ENCODE data around the gene NFIL3. TPM values are rescaled to one million over a fixed set of nuclear protein-coding genes. Genes with fewer than 3 reads are reported as not detected.
"Not testable (repeated sequence)": the region's sequence is repeated elsewhere in the genome, so short reads cannot be mapped to it uniquely, and the experiment has no call there.

NFIL3 gene
- total and polyA plus RNA-seq, 4 experiments from 2014 or later: 1.8 to 3.3 (median 2.6) TPM

DNA sequence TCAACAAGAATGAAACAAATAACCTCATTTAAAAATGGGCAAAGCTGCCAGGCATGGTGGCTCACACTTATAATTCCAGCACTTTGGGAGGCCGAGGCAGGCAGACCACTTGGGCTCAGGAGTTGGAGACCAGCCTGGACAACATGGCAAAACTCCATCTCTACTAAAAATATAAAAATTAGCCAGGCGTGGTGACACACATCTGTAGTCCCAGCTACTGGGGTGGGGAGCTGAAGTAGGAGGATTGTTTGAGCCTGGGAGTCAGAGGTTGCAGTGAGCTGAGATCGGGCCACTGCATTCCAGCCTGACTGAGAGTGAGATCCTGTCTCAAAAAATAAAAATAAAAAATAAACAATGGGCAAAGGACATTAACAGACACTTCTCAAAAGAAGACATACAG is 53.6 kb downstream of the NFIL3 start:
- H3K36me3 ChIP-seq (ENCODE audit: insufficient read depth, low read length); H3K36me3 Mint-ChIP-seq; H3K27me3 Mint-ChIP-seq; H3K9me3 Mint-ChIP-seq; H3K4me1 ChIP-seq (ENCODE audit: insufficient read depth, low read length); H3K4me3 Mint-ChIP-seq; H3K27ac Mint-ChIP-seq; H3K27ac ChIP-seq (ENCODE audit: low read depth, low read length); intact Hi-C loops (cut with micrococcal nuclease); H3K27me3 ChIP-seq (ENCODE audit: insufficient read depth, low read length); H3K4me1 Mint-ChIP-seq; DNase-seq; H3K9me3 ChIP-seq (ENCODE audit: control insufficient read depth in 1 of 2, low read length in 2 of 2); H3K4me3 ChIP-seq (ENCODE audit: low read length in 2 of 2); CTCF ChIA-PET (ENCODE audit: partially characterized antibody): not testable (repeated sequence)
- POLR2A ChIA-PET (ENCODE audit: partially characterized antibody): interaction anchor here (1.5 kb wide), 1 partner anchor 9 kb away, joined by 4 read pairs; no protein-coding TSS in a partner anchor

GRCh38 chr9:91364702-91365101 is 58.9 kb downstream of the NFIL3 start:
- Mint-ChIP-seq H3K4me1 (peaks cover 15 to 24% (median 19%) of the 10 kb centered on the region in 4 donors), H3K36me3 (peaks cover under 1 to 10% of the 10 kb centered on the region in 2 donors), H3K27ac (no peak overlapping the region), H3K4me3 (no peak overlapping the region), H3K27me3 (no peaks in the 10 kb centered on the region), H3K9me3 (no peaks in the 10 kb centered on the region)
- Histone ChIP-seq H3K27ac (ENCODE audit: low read depth, low read length) (no peak overlapping the region), H3K4me3 (ENCODE audit: low read length in 2 of 2) (no peak overlapping the region), H3K4me1 (ENCODE audit: insufficient read depth, low read length) (peaks cover 22% of the 10 kb centered on the region), H3K27me3 (ENCODE audit: insufficient read depth, low read length) (no peaks in the 10 kb centered on the region), H3K36me3 (ENCODE audit: insufficient read depth, low read length) (no peaks in the 10 kb centered on the region), H3K9me3 (ENCODE audit: control insufficient read depth in 1 of 2, low read length in 2 of 2) (no peaks in the 10 kb centered on the region)
- ChIA-PET CTCF (ENCODE audit: partially characterized antibody) (interaction anchor here (1.7 kb wide), 1 partner anchor 8 kb away, joined by 4 read pairs; no protein-coding TSS in a partner anchor), POLR2A (ENCODE audit: partially characterized antibody) (no interaction called here)
- intact Hi-C loops (cut with micrococcal nuclease): loop anchor here (5.0 kb wide), 2 partner anchors 172 to 262 kb away; no protein-coding TSS in a partner anchor
- DNase-seq: no peak

- no peaks in the 10 kb centered on the region for H3K36me3 ChIP-seq (ENCODE audit: insufficient read depth, low read length)
- intact Hi-C loops (cut with micrococcal nuclease): loop anchor here (5.0 kb wide), 2 partner anchors 172 to 262 kb away; no protein-coding TSS in a partner anchor
- no peaks in the 10 kb centered on the region for H3K27me3 Mint-ChIP-seq
- peaks cover 29% of the 10 kb centered on the region for H3K4me1 ChIP-seq (ENCODE audit: insufficient read depth, low read length)
- H3K4me3 ChIP-seq (ENCODE audit: low read length in 2 of 2): no peak overlapping the region
- no peak overlapping the region for H3K4me3 Mint-ChIP-seq
- H3K27me3 ChIP-seq (ENCODE audit: insufficient read depth, low read length): no peaks in the 10 kb centered on the region
- H3K27ac Mint-ChIP-seq: no peak overlapping the region
- H3K4me1 Mint-ChIP-seq: peaks cover 22 to 31% (median 26%) of the 10 kb centered on the region in 4 donors
- DNase-seq: no peak
- H3K9me3 Mint-ChIP-seq: no peaks in the 10 kb centered on the region
- H3K27ac ChIP-seq (ENCODE audit: low read depth, low read length): no peak overlapping the region
- H3K9me3 ChIP-seq (ENCODE audit: control insufficient read depth in 1 of 2, low read length in 2 of 2): no peaks in the 10 kb centered on the region
- CTCF ChIA-PET (ENCODE audit: partially characterized antibody): no interaction called here
- peaks cover 6 to 10% of the 10 kb centered on the region in 2 donors for H3K36me3 Mint-ChIP-seq
- POLR2A ChIA-PET (ENCODE audit: partially characterized antibody): no interaction called here
These were observed 59.6 kb downstream of the NFIL3 start for GRCh38 chr9:91364005-91364404.

DNA sequence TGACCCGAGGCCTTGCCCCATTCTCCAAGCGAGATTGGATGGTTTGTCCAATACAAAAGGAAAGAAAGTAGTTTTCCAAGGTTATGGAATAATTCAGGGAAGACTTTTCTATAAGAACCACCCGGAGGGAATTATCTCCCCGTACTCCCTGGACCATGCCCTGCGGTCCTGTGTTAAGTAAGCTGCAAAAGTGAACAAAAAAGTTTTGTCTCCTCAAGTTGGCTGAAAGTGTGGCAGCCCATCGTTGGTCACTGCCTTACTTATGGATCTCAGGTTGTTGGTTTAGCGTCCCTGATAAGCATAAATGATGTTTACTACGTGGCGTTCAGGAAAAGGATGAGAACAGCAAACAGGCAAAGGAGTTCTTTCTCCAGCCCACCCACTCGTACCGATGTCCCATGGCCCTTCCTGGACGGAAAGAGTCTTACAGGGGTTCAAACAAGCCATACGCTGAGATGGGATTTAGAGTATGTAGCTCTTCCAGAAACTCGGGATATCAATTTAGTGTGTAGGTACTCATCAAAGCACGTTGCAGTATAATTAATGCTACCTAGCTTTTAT is 61.5 kb downstream of the NFIL3 start:
- Histone ChIP-seq H3K4me1 (ENCODE audit: insufficient read depth, low read length) (peaks cover 39% of the 10 kb centered on the region), H3K27me3 (ENCODE audit: insufficient read depth, low read length) (no peaks in the 10 kb centered on the region), H3K9me3 (ENCODE audit: control insufficient read depth in 1 of 2, low read length in 2 of 2) (no peaks in the 10 kb centered on the region), H3K27ac (ENCODE audit: low read depth, low read length) (peak overlapping the region; percentile 77), H3K36me3 (ENCODE audit: insufficient read depth, low read length) (no peaks in the 10 kb centered on the region), H3K4me3 (ENCODE audit: low read length in 2 of 2) (peak overlapping the region; percentile 38 to 84)
- DNase-seq: peak in 1 of 5 donors; percentile 37
- Mint-ChIP-seq H3K9me3 (peaks cover 0 to 2% (median 0%) of the 10 kb centered on the region in 8 donors), H3K4me1 (peaks cover 29 to 49% (median 38%) of the 10 kb centered on the region in 4 donors), H3K27ac (peak overlapping the region; percentile 74 to 93 (median 89)), H3K36me3 (peaks cover 8 to 21% of the 10 kb centered on the region in 2 donors), H3K27me3 (no peaks in the 10 kb centered on the region), H3K4me3 (peak overlapping the region; percentile 86 to 99 (median 92))
- intact Hi-C loops (cut with micrococcal nuclease): loop anchor here (5.0 kb wide), 2 partner anchors 170 to 260 kb away; no protein-coding TSS in a partner anchor
- POLR2A ChIA-PET (ENCODE audit: partially characterized antibody): interaction anchor here (1.2 to 2.6 kb wide), 5 partner anchors 15 to 259 kb away, joined by 3 to 16 read pairs (median 5); partner anchors contain the start of gene NFIL3
- CTCF ChIA-PET (ENCODE audit: partially characterized antibody): interaction anchor here (0.9 to 1.3 kb wide), 3 partner anchors 170 to 447 kb away, joined by 3 read pairs; no protein-coding TSS in a partner anchor

DNA sequence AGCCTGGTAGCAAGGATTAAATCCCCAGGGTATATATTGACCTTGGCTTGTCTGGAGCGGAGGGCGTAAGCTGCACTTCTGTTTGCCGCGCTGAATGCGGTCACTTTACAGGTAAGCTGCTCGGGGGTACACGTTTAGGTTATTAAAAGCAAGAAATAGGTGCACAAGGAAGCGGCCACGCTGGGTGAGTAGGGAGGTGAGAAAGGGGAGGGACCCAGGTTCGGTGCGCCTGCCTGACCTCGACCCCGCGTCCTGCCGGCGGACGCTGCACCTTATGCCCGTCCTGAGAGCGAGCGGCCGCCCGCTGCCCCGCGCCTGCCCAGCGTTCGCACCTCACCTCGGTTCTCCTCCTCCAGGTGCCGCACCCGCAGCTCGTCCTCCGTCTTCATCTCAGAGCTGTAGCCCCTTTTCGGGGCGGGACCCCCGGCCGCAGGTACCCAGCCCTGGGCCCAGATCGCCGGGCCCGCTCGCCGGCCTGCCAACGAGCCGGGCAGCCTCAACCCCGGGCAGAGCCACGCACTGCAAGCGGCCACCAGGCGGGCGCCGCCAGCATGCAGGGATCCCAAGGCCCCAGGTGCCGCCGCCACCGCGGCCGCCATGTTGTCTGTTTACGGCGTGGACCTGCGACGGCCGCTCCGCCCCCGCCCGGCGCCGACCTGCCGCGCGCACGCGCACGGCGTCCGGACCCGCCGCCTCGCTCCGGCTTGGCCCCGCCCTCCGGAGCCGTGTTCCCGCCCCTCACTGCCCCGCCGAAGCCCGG is 62.2 kb downstream of the NFIL3 start, which contains the start of gene AUH:
Gene AUH, minus strand, starts transcription at position 628 of the 760 bp plus-strand sequence. Its CDS starts 29 bp downstream, at position 599.
- intact Hi-C loops (cut with micrococcal nuclease): loop anchor here (1.0 to 5.0 kb wide), 3 partner anchors 62 to 259 kb away; partner anchors contain the start of gene NFIL3
- no peaks in the 10 kb centered on the region for H3K9me3 ChIP-seq (ENCODE audit: control insufficient read depth in 1 of 2, low read length in 2 of 2)
- peak within 1 kb of the TSS; percentile 38 to 84 for H3K4me3 ChIP-seq (ENCODE audit: low read length in 2 of 2)
- H3K27ac ChIP-seq (ENCODE audit: low read depth, low read length): peak within 1 kb of the TSS; percentile 77
- no peaks in the 10 kb centered on the region for H3K27me3 ChIP-seq (ENCODE audit: insufficient read depth, low read length)
- peaks cover 11 to 27% of the 10 kb centered on the region in 2 donors for H3K36me3 Mint-ChIP-seq
- ChIA-PET CTCF (ENCODE audit: partially characterized antibody) (interaction anchor here (1.1 to 1.3 kb wide), 3 partner anchors 9 to 259 kb away, joined by 3 read pairs; no protein-coding TSS in a partner anchor), POLR2A (ENCODE audit: partially characterized antibody) (interaction anchor here (0.9 to 2.6 kb wide), 10 partner anchors 8 to 261 kb away, joined by 3 to 16 read pairs (median 5); partner anchors contain the start of gene NFIL3)
- no peaks in the 10 kb centered on the region for H3K27me3 Mint-ChIP-seq
- peak; percentile 80 to 87 (median 85) for DNase-seq
- peaks cover 39% of the 10 kb centered on the region for H3K4me1 ChIP-seq (ENCODE audit: insufficient read depth, low read length)
- peak within 1 kb of the TSS; percentile 82 to 98 (median 94) for H3K27ac Mint-ChIP-seq
- peak within 1 kb of the TSS; percentile 94 to 99 (median 98) for H3K4me3 Mint-ChIP-seq
- H3K36me3 ChIP-seq (ENCODE audit: insufficient read depth, low read length): no peaks in the 10 kb centered on the region
- H3K9me3 Mint-ChIP-seq: peaks cover 0 to 2% (median 0%) of the 10 kb centered on the region in 8 donors
- H3K4me1 Mint-ChIP-seq: peaks cover 33 to 56% (median 40%) of the 10 kb centered on the region in 4 donors

DNA sequence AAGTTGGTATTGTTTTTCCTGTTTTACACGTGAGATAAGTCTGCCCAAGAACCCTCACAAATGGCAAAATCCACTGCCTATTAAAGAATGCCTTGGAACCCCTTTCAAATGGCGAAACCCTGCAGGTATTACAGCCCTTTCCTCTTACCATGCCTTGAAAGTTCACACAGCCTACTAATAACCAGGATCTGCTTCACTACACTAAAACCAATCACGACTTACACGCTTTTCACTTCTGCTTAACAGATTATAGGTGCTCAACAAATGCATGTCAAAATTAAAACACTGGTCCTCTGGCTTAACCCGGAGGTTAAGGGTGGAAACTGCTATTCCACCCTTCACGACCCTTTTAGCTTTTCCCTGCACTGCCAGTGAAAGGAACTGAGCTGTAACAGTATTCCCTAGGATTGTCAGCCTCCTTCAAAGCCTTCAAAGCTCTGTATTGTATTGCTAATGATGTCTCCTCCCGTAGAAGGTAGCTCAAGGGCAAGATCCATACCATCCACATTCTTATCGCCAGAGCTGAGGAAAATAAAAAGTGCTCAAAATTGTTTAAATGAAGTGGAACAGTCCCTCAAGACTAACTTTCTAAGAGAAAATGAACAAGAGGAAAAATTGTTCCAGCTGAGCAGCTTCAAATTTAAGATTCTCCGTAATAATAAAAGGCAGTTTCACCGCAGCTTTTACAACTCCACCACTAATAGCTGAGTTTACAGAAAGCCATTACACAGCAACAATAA is 62.9 kb downstream of the NFIL3 start:
- Histone ChIP-seq H3K36me3 (ENCODE audit: insufficient read depth, low read length) (peaks cover 5% of the 10 kb centered on the region), H3K9me3 (ENCODE audit: control insufficient read depth in 1 of 2, low read length in 2 of 2) (no peaks in the 10 kb centered on the region), H3K27ac (ENCODE audit: low read depth, low read length) (peak overlapping the region; percentile 77), H3K4me1 (ENCODE audit: insufficient read depth, low read length) (peaks cover 39% of the 10 kb centered on the region), H3K27me3 (ENCODE audit: insufficient read depth, low read length) (no peaks in the 10 kb centered on the region), H3K4me3 (ENCODE audit: low read length in 2 of 2) (peak overlapping the region; percentile 32 to 84)
- H3K27ac Mint-ChIP-seq: peak overlapping the region; percentile 79 to 98 (median 94)
- H3K36me3 Mint-ChIP-seq: peaks cover 18 to 31% of the 10 kb centered on the region in 2 donors
- peaks cover 35 to 58% (median 43%) of the 10 kb centered on the region in 4 donors for H3K4me1 Mint-ChIP-seq
- CTCF ChIA-PET (ENCODE audit: partially characterized antibody): interaction anchor here (1.1 to 1.3 kb wide), 3 partner anchors 8 to 258 kb away, joined by 3 read pairs; no protein-coding TSS in a partner anchor
- peak overlapping the region; percentile 94 to 99 (median 98) for H3K4me3 Mint-ChIP-seq
- no peak for DNase-seq
- intact Hi-C loops (cut with micrococcal nuclease): loop anchor here (1.0 to 5.0 kb wide), 3 partner anchors 63 to 258 kb away; partner anchors contain the start of gene NFIL3
- H3K27me3 Mint-ChIP-seq: no peaks in the 10 kb centered on the region
- POLR2A ChIA-PET (ENCODE audit: partially characterized antibody): interaction anchor here (0.9 to 2.6 kb wide), 9 partner anchors 8 to 260 kb away, joined by 4 to 16 read pairs (median 5); partner anchors contain the start of gene NFIL3
- peaks cover 0 to 2% (median 0%) of the 10 kb centered on the region in 8 donors for H3K9me3 Mint-ChIP-seq
